ENCODE measurements around the gene DOCK7. TPM values are rescaled to one million over a fixed set of nuclear protein-coding genes. Genes with fewer than 3 reads are reported as not detected.

The DOCK7 gene
- total and polyA plus RNA-seq, 7 donors = 6.5 to 54.8 (median 32.4) TPM

DNA sequence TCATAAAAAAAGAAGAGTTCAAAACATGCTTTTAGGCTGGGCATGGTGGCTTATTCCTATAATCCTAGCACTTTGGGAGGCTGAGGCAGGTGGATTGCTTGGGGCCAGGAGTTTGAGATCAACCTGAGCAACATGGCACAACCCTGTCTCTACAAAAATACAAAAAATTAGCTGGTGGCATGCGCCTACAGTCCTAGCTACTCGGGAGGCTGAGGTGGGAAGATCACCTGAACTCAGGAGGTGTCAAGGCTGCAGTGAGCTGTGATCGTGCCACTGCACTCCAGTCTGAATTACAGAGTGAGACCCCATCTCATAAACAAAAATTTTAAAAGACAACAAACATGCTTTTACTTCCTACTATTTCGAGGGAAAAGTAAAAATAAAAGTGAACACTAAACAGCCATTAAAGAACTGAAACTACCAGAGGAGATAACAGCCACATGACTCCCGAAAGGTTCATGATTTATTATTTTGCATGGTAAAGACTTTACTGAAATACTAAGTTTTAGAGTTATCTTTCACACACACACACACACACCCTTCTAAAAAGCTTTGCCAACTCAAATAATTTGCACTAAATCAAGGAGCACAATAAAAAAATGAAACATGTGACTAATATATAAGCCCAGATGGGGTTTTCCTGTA, 203.2 kb downstream of the DOCK7 start:
- Histone ChIP-seq H3K4me3 (no peak overlapping the region), H3K27ac (no peak overlapping the region), H3K27me3 (no peaks in the 10 kb centered on the region), H3K36me3 (peaks cover 0 to 48% (median 0%) of the 10 kb centered on the region in 4 donors), H3K9me3 (no peaks in the 10 kb centered on the region), H3K4me1 (peaks cover 0 to 5% (median 0%) of the 10 kb centered on the region in 4 donors)
- intact Hi-C loops (cut with DNase I) = no loop called here
- TF ChIP-seq POLR2A (IDR thresholded peaks at IDR 0.05) = no peak
- no peak for TF ChIP-seq POLR2AphosphoS5 (IDR thresholded peaks at IDR 0.05)
- TF ChIP-seq CTCF (IDR thresholded peaks at IDR 0.05) = no peak
- no peak for TF ChIP-seq EP300 (IDR thresholded peaks at IDR 0.05)
- no peak for DNase-seq
- WGBS, 2 donors = 77 to 90% methylated on average over 5 of the region's 5 CpGs

- H3K27ac ChIP-seq = no peak overlapping the region
- peaks cover 0 to 28% (median 0%) of the 10 kb centered on the region in 4 donors for H3K36me3 ChIP-seq
- no peaks in the 10 kb centered on the region for H3K27me3 ChIP-seq
- no peaks in the 10 kb centered on the region for H3K9me3 ChIP-seq
- peaks cover 0 to 5% (median 0%) of the 10 kb centered on the region in 4 donors for H3K4me1 ChIP-seq
- DNase-seq = no peak
- no peak for TF ChIP-seq POLR2AphosphoS5 (IDR thresholded peaks at IDR 0.05)
- no peak for TF ChIP-seq CTCF (IDR thresholded peaks at IDR 0.05)
- TF ChIP-seq EP300 (IDR thresholded peaks at IDR 0.05) = no peak
- TF ChIP-seq POLR2A (IDR thresholded peaks at IDR 0.05) = no peak
- H3K4me3 ChIP-seq = no peak overlapping the region
- WGBS, 2 donors = 76 to 81% methylated on average over 3 of the region's 3 CpGs
- intact Hi-C loops (cut with DNase I) = no loop called here
Measured at GRCh38 chr1:62481681-62482080, 206.5 kb downstream of the DOCK7 start.

DNA sequence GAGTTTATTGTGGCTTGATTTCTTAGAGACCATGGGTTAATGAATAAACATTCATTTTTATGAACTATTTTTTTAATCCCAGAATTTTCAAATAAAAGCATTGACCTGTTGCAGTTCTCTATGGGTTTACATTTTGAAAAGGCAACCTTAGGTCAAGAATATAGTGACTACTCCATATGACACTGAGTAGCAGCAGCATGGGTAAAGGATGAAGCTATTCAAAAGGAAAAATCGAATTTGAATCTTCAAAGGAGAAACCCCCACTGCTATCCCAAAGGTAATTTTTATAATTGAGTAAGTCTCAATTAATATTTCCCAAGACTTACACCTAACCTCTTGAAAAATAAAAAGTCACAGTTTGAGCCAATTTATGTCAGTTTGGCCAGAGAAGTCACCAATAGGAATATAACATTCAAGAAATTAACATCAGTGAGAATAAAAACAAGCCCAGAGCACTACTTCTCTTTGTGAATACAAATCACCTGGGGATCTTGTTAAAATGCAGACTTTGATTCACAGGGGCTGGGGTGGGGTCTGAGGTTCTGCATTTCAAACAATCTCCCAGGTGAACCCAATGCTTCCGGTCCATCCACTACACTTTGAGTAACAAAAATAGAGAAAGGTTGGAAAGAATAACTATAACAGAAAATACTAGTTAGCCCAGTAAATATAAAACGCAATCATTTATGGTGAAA, 211.5 kb downstream of the DOCK7 start:
- H3K4me1 ChIP-seq = peaks cover 0 to under 1% (median 0%) of the 10 kb centered on the region in 4 donors
- WGBS, 2 donors = 87 to 96% methylated on average over 3 of the region's 3 CpGs
- H3K27ac ChIP-seq = no peak overlapping the region
- no peak overlapping the region for H3K4me3 ChIP-seq
- no peak for TF ChIP-seq EP300 (IDR thresholded peaks at IDR 0.05)
- TF ChIP-seq POLR2A (IDR thresholded peaks at IDR 0.05) = no peak
- no peak for TF ChIP-seq CTCF (IDR thresholded peaks at IDR 0.05)
- no peak for TF ChIP-seq POLR2AphosphoS5 (IDR thresholded peaks at IDR 0.05)
- no peak for DNase-seq
- H3K27me3 ChIP-seq = no peaks in the 10 kb centered on the region
- intact Hi-C loops (cut with DNase I) = no loop called here
- peaks cover 0 to 72% (median 25%) of the 10 kb centered on the region in 4 donors for H3K36me3 ChIP-seq
- no peaks in the 10 kb centered on the region for H3K9me3 ChIP-seq

- Histone ChIP-seq H3K27ac (no peak overlapping the region), H3K36me3 (peaks cover 0 to 76% (median 19%) of the 10 kb centered on the region in 4 donors), H3K4me1 (no peaks in the 10 kb centered on the region), H3K4me3 (no peak overlapping the region), H3K27me3 (no peaks in the 10 kb centered on the region), H3K9me3 (no peaks in the 10 kb centered on the region)
- no peak for DNase-seq
- intact Hi-C loops (cut with DNase I) = no loop called here
- TF ChIP-seq POLR2AphosphoS5 (IDR thresholded peaks at IDR 0.05) (no peak), EP300 (IDR thresholded peaks at IDR 0.05) (no peak), CTCF (IDR thresholded peaks at IDR 0.05) (no peak), POLR2A (IDR thresholded peaks at IDR 0.05) (no peak)
Measured at GRCh38 chr1:62467092-62467491, 221.1 kb downstream of the DOCK7 start.
